B cell (primary cell): ENCODE data around the gene THSD4.

Experiments
- EZH2 ChIP-seq: IDR thresholded peaks from 2 replicates; pipeline ENCODE4 v1.6.1; 2012; ENCODE audit warnings: borderline replicate concordance, low read depth, mild to moderate bottlenecking, moderate library complexity, low read length; ENCODE audit not compliant: insufficient read depth, poor library complexity, severe bottlenecking
- TF ChIP-seq, protein P1 (sequence below): fragments of 200-600 bp; IDR thresholded peaks from one replicate; pipeline ENCODE4 v1.8.0; 2022; ENCODE audit warnings: antibody characterized with exemption, mild to moderate bottlenecking

DNA sequence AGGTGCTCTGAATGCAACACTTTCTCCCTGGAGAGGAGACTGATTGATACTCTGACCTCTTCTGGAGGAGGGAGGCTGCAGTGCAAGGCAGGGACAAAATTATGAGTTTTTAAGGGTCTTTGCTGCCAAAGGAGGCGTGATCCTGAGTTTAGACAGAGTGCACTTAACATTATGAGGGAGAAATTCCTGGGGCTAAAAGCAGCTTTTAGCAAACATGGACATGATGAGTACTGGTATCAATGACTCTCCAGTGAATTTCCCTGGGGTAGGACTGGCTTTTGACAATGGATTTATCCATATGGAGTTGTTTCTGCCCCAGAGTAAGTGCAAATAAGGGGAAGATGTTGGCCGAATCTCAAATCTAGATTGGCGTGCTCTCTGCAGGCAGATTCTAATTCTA, 133.1 kb downstream of the THSD4 start:
- TF ChIP-seq, protein P1, sequence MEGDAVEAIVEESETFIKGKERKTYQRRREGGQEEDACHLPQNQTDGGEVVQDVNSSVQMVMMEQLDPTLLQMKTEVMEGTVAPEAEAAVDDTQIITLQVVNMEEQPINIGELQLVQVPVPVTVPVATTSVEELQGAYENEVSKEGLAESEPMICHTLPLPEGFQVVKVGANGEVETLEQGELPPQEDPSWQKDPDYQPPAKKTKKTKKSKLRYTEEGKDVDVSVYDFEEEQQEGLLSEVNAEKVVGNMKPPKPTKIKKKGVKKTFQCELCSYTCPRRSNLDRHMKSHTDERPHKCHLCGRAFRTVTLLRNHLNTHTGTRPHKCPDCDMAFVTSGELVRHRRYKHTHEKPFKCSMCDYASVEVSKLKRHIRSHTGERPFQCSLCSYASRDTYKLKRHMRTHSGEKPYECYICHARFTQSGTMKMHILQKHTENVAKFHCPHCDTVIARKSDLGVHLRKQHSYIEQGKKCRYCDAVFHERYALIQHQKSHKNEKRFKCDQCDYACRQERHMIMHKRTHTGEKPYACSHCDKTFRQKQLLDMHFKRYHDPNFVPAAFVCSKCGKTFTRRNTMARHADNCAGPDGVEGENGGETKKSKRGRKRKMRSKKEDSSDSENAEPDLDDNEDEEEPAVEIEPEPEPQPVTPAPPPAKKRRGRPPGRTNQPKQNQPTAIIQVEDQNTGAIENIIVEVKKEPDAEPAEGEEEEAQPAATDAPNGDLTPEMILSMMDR: no peak
- no peak for TF ChIP-seq EZH2
